ENCODE data around the gene ADGRL3. TPM values are rescaled to one million over a fixed set of nuclear protein-coding genes. Genes with fewer than 3 reads are reported as not detected.

The ADGRL3 gene
- total and polyA plus RNA-seq, 2 donors (not counting 1 experiment from before 2014, with no cell fraction given), result not detected

GRCh38 chr4:61292322-61292721 is 92.2 kb downstream of the ADGRL3 start:
- TF ChIP-seq EZH2 (IDR thresholded peaks at IDR 0.05; ENCODE audit: borderline replicate concordance, insufficient read depth, low read depth, low read length, poor library complexity, severe bottlenecking) (no peak), CTCF (IDR thresholded peaks at IDR 0.05) (no peak)
- Histone ChIP-seq H3K4me1 (ENCODE audit: control insufficient read depth in 2 of 2, insufficient read depth in 2 of 2, low read length in 2 of 2) (no peaks in the 10 kb centered on the region), H4K20me1 (ENCODE audit: control insufficient read depth, insufficient read depth, low read length, poor library complexity, severe bottlenecking) (no peaks in the 10 kb centered on the region), H3K9ac (ENCODE audit: low read length) (no peak overlapping the region), H3K36me3 (replicated peaks in 1 of 2; ENCODE audit: control extremely low read depth in 1 of 2, control insufficient read depth in 1 of 2, extremely low read depth in 1 of 2, insufficient read depth in 2 of 2, low read length in 1 of 2) (no peaks in the 10 kb centered on the region), H3K27ac (ENCODE audit: low read length in 2 of 2) (no peak overlapping the region), H3K27me3 (replicated peaks in 1 of 4; ENCODE audit: control extremely low read depth in 1 of 4, control insufficient read depth in 3 of 4, insufficient read depth in 4 of 4, low read length in 3 of 4) (no peaks in the 10 kb centered on the region), H2AFZ (ENCODE audit: insufficient read depth, low read depth, low read length, poor library complexity, severe bottlenecking) (no peak overlapping the region), H3K4me3 (ENCODE audit: control extremely low read depth in 1 of 5, extremely low read depth in 1 of 5, insufficient read depth in 1 of 5, low read depth in 2 of 5, low read length in 4 of 5) (no peak overlapping the region), H3K4me2 (replicated peaks; ENCODE audit: low read depth, low read length, poor library complexity, severe bottlenecking) (no peak overlapping the region), H3K79me2 (ENCODE audit: control insufficient read depth, insufficient read depth, low read length) (no peaks in the 10 kb centered on the region), H3K9me3 (ENCODE audit: control extremely low read depth in 1 of 3, control insufficient read depth in 2 of 3, insufficient read depth in 1 of 3, low read length in 2 of 3) (no peaks in the 10 kb centered on the region)
- ATAC-seq (ENCODE audit: low read depth), result no peak
- DNase-seq, result no peak
- Mint-ChIP-seq H3K4me3 (no peak overlapping the region), H3K27me3 (no peaks in the 10 kb centered on the region), H3K27ac (no peak overlapping the region), H3K4me1 (no peaks in the 10 kb centered on the region), H3K9me3 (ENCODE audit: insufficient read depth) (no peaks in the 10 kb centered on the region)
- intact Hi-C loops (cut with micrococcal nuclease), result no loop called here
- WGBS (ENCODE audit: insufficient coverage), result 100% methylated on average over 3 of the region's 3 CpGs
- ChIA-PET POLR2A (no interaction called here), CTCF (no interaction called here)

- Histone ChIP-seq H3K4me2 (replicated peaks; ENCODE audit: low read depth, low read length, poor library complexity, severe bottlenecking) (no peak overlapping the region), H3K9me3 (ENCODE audit: control extremely low read depth in 1 of 3, control insufficient read depth in 2 of 3, insufficient read depth in 1 of 3, low read length in 2 of 3) (no peaks in the 10 kb centered on the region), H3K79me2 (ENCODE audit: control insufficient read depth, insufficient read depth, low read length) (no peaks in the 10 kb centered on the region), H4K20me1 (ENCODE audit: control insufficient read depth, insufficient read depth, low read length, poor library complexity, severe bottlenecking) (no peaks in the 10 kb centered on the region), H3K4me1 (ENCODE audit: control insufficient read depth in 2 of 2, insufficient read depth in 2 of 2, low read length in 2 of 2) (no peaks in the 10 kb centered on the region), H3K36me3 (replicated peaks in 1 of 2; ENCODE audit: control extremely low read depth in 1 of 2, control insufficient read depth in 1 of 2, extremely low read depth in 1 of 2, insufficient read depth in 2 of 2, low read length in 1 of 2) (no peaks in the 10 kb centered on the region), H2AFZ (ENCODE audit: insufficient read depth, low read depth, low read length, poor library complexity, severe bottlenecking) (no peak overlapping the region), H3K4me3 (ENCODE audit: control extremely low read depth in 1 of 5, extremely low read depth in 1 of 5, insufficient read depth in 1 of 5, low read depth in 2 of 5, low read length in 4 of 5) (no peak overlapping the region), H3K27me3 (replicated peaks in 1 of 4; ENCODE audit: control extremely low read depth in 1 of 4, control insufficient read depth in 3 of 4, insufficient read depth in 4 of 4, low read length in 3 of 4) (no peaks in the 10 kb centered on the region), H3K27ac (ENCODE audit: low read length in 2 of 2) (no peak overlapping the region), H3K9ac (ENCODE audit: low read length) (no peak overlapping the region)
- H3K9me3 Mint-ChIP-seq (ENCODE audit: insufficient read depth), result no peaks in the 10 kb centered on the region
- intact Hi-C loops (cut with micrococcal nuclease), result no loop called here
- 87% methylated on average over 6 of the region's 7 CpGs for WGBS (ENCODE audit: insufficient coverage)
- ChIA-PET CTCF (no interaction called here), POLR2A (no interaction called here)
- H3K27me3 Mint-ChIP-seq, result no peaks in the 10 kb centered on the region
- no peaks in the 10 kb centered on the region for H3K4me1 Mint-ChIP-seq
- ATAC-seq (ENCODE audit: low read depth) (no peak), DNase-seq (no peak)
- no peak overlapping the region for H3K4me3 Mint-ChIP-seq
- TF ChIP-seq EZH2 (IDR thresholded peaks at IDR 0.05; ENCODE audit: borderline replicate concordance, insufficient read depth, low read depth, low read length, poor library complexity, severe bottlenecking) (no peak), CTCF (IDR thresholded peaks at IDR 0.05) (no peak)
- no peak overlapping the region for H3K27ac Mint-ChIP-seq
These were observed 93.7 kb downstream of the ADGRL3 start for GRCh38 chr4:61293707-61294400.

All from B cell (primary cell).